ENCODE measurements around the gene RNU6-9. TPM values are rescaled to one million over a fixed set of nuclear protein-coding genes. Genes with fewer than 3 reads are reported as not detected.
A peak's percentile ranks its signal among the peaks of the same experiment; 100 is the strongest.

The RNU6-9 gene
- total and polyA plus RNA-seq, 12 donors = not detected

DNA sequence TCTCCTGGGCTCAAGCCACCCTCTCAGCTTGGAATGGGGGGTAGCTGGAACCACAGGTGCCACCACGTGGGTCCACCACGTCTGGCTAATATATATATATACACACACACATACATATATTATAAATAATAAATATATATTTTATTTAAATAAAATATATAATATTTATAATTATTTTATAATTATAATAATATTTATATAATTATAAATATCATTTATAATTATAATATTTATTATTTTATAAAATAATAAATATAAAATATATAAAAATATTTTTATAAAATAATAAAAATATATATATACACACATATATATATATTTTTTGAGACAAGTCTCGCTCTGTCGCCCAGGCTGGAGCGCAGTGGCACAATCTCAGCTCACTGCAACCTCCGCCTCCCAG is 38.7 kb upstream of the RNU6-9 start:
- intact Hi-C loops (cut with DNase I) = loop anchor here in 3 of 10 donors (10.0 kb wide), 3 partner anchors 60 to 130 kb away; partner anchors contain the start of genes PTBP1 (in 1 of the 3) and WDR18 (in 1 of the 3)

DNA sequence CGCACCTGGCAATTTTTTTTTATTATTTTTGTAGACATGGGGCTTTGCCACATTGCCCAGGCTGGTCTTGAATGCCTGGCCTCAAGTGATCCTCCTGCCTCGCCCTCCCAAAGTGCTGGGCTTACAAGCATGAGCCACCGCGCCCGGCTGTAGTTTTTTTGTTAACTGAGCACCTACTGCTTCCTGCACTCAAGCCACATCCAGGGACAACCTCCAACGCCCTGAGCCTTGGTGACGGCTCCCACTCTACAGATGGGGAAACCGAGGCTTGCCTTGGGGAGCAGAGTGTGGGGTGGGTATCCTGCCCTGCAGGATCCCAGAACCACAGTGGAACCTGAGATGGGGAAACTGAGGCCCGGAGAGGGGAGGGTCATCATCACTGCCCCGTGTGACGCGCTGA is 38.1 kb upstream of the RNU6-9 start:
- DNase-seq = no peak
- Histone ChIP-seq H3K27ac (no peak overlapping the region), H3K4me1 (peaks cover 7 to 42% (median 10%) of the 10 kb centered on the region in 9 donors), H3K36me3 (no peaks in the 10 kb centered on the region), H3K4me3 (no peak overlapping the region), H3K27me3 (peaks cover 0 to 67% (median 46%) of the 10 kb centered on the region in 7 donors), H3K9me3 (no peaks in the 10 kb centered on the region)
- TF ChIP-seq, protein P1, sequence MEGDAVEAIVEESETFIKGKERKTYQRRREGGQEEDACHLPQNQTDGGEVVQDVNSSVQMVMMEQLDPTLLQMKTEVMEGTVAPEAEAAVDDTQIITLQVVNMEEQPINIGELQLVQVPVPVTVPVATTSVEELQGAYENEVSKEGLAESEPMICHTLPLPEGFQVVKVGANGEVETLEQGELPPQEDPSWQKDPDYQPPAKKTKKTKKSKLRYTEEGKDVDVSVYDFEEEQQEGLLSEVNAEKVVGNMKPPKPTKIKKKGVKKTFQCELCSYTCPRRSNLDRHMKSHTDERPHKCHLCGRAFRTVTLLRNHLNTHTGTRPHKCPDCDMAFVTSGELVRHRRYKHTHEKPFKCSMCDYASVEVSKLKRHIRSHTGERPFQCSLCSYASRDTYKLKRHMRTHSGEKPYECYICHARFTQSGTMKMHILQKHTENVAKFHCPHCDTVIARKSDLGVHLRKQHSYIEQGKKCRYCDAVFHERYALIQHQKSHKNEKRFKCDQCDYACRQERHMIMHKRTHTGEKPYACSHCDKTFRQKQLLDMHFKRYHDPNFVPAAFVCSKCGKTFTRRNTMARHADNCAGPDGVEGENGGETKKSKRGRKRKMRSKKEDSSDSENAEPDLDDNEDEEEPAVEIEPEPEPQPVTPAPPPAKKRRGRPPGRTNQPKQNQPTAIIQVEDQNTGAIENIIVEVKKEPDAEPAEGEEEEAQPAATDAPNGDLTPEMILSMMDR (IDR thresholded peaks at IDR 0.05) = no peak
- intact Hi-C loops (cut with DNase I) = loop anchor here in 5 of 10 donors (5.0 to 10.0 kb wide), 7 partner anchors 60 to 130 kb away; partner anchors contain the start of genes WDR18 (in 2 of the 5), KISS1R (in 1 of the 5) and PTBP1 (in 1 of the 5)
- ATAC-seq = no peak
- 86 to 91% methylated on average over 12 of the region's 12 CpGs for WGBS, 2 donors

More for the DNA sequence above, 38.7 kb upstream of the RNU6-9 start:
- Histone ChIP-seq H3K36me3 (no peaks in the 10 kb centered on the region), H3K27ac (no peak overlapping the region), H3K4me3 (no peak overlapping the region), H3K27me3 (peaks cover 0 to 61% (median 40%) of the 10 kb centered on the region in 7 donors), H3K4me1 (peaks cover 7 to 38% (median 10%) of the 10 kb centered on the region in 9 donors), H3K9me3 (no peaks in the 10 kb centered on the region)
- no peak for DNase-seq
- ATAC-seq = no peak
- TF ChIP-seq, protein P1 (IDR thresholded peaks at IDR 0.05) = no peak
- WGBS, 2 donors = 73% methylated on average over 6 of the region's 6 CpGs

DNA sequence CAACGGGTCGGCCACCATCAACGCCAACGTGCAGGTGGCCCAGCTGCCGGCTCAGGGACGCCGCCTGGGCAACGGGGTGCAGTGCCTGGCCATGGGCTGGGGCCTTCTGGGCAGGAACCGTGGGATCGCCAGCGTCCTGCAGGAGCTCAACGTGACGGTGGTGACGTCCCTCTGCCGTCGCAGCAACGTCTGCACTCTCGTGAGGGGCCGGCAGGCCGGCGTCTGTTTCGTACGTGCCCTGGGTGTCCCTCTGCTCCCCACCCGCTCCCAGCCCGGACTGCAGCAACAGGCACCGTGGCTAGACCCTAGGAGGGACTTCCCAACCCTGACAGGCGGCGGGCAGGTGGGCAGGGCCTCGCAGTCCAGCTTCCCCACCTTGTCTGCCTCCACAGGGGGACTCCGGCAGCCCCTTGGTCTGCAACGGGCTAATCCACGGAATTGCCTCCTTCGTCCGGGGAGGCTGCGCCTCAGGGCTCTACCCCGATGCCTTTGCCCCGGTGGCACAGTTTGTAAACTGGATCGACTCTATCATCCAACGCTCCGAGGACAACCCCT is 37.6 kb upstream of the RNU6-9 start:
- H3K27ac ChIP-seq = no peak overlapping the region
- peaks cover 0 to 72% (median 51%) of the 10 kb centered on the region in 7 donors for H3K27me3 ChIP-seq
- H3K4me1 ChIP-seq = peaks cover 2 to 42% (median 9%) of the 10 kb centered on the region in 9 donors
- TF ChIP-seq, protein P1 (IDR thresholded peaks at IDR 0.05) = no peak
- no peak for DNase-seq
- H3K4me3 ChIP-seq = no peak overlapping the region
- no peak for ATAC-seq
- H3K9me3 ChIP-seq = no peaks in the 10 kb centered on the region
- WGBS, 2 donors = 74 to 75% methylated on average over 40 of the region's 40 CpGs
- intact Hi-C loops (cut with DNase I) = loop anchor here in 5 of 10 donors (2.0 to 10.0 kb wide), 8 partner anchors 61 to 129 kb away; partner anchors contain the start of genes WDR18 (in 2 of the 5), KISS1R (in 1 of the 5) and PTBP1 (in 1 of the 5)
- no peaks in the 10 kb centered on the region for H3K36me3 ChIP-seq

DNA sequence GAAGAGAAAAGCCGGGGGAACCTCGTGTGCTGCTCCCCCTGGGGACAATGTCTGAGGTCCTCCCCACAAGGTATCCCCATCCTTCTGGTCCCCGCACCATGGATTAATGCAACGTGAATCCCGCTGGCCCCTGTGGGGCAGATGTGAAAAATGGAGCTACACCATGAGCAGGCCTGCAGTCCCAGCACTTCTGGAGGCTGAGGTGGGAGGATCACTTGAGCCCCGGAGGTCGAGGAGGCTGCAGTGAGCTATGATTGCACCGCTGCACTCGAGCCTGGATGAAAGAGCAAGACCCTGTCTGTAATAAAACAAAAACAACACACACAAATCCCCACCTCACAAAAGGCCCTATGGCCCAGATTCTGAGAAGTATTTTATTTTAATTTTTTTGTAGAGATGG is 35.0 kb upstream of the RNU6-9 start:
- DNase-seq (no peak), ATAC-seq (no peak)
- Histone ChIP-seq H3K27ac (peak overlapping the region in 2 of 10 donors; percentile 74 to 79), H3K4me3 (no peak overlapping the region), H3K27me3 (peaks cover 0 to 62% (median 44%) of the 10 kb centered on the region in 7 donors), H3K4me1 (peaks cover 0 to 35% (median 7%) of the 10 kb centered on the region in 9 donors), H3K9me3 (no peaks in the 10 kb centered on the region), H3K36me3 (no peaks in the 10 kb centered on the region)
- TF ChIP-seq, protein P1 (IDR thresholded peaks at IDR 0.05) = no peak
- intact Hi-C loops (cut with DNase I) = loop anchor here in 5 of 10 donors (5.0 to 10.0 kb wide), 7 partner anchors 59 to 127 kb away; partner anchors contain the start of genes WDR18 (in 2 of the 5), KISS1R (in 1 of the 5) and PTBP1 (in 1 of the 5)
- WGBS, 2 donors = 77 to 81% methylated on average over 9 of the region's 9 CpGs

Measured in heart right ventricle (tissue), 16 donors.